ENCODE results near the gene UBE2U. TPM values are rescaled to one million over a fixed set of nuclear protein-coding genes. Genes with fewer than 3 reads are reported as not detected.

UBE2U gene
- total RNA-seq, 4 donors from 2014 or later: not detected

DNA sequence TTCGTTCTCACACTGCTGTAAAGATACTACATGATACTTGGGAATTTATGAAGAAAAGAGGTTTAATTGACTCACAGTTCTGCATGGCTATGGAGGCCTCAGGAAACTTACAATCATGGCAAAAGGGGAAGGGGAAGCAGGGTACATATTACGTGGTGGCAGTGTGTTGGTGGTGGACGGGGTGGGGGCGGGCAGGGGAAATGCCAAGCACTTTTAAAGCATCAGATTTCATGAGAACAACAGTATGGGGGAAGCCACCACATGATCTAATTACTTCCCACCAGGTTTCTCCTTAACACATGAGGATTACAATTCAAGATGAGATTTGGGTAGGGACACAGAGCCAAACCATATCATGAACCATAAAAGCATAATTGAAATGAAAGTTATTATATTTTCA is 88.5 kb downstream of the UBE2U start:
- H3K4me3 ChIP-seq: no peak overlapping the region
- H3K9me3 ChIP-seq: no peaks in the 10 kb centered on the region
- no peak overlapping the region for H3K27ac ChIP-seq
- intact Hi-C loops (cut with DNase I; ENCODE audit: low total_unique reads) (loop anchor here (5.0 kb wide), 1 partner anchor 145 kb away; no protein-coding TSS in a partner anchor), in situ Hi-C loops (cut with MboI; ENCODE audit: low sequenced_read_pairs in 4 of 4) (no loop called here)
- no peaks in the 10 kb centered on the region for H3K27me3 ChIP-seq
- ATAC-seq: no peak
- TF ChIP-seq POLR2A (IDR thresholded peaks at IDR 0.05): no peak
- no peak for DNase-seq
- H3K36me3 ChIP-seq: no peaks in the 10 kb centered on the region
- no peaks in the 10 kb centered on the region for H3K4me1 ChIP-seq

DNA sequence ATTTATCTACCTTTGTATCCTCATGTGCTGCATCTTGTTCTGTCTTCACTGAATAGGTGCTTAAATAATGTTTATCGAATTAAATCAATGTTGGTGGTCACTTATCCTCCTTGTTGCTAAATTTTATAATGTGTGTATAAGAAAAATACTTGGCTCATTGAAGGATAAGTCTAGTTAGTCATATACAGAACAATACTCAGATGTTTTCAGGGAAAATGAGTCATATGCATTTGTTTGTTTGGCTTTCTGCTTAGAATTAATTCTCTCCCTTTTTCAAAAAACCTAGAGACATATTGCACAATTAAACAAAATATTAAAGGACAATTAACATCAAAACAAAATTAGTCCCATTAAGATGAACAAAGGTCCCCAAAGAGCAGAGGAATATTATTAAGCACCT is 89.0 kb downstream of the UBE2U start:
- in situ Hi-C loops (cut with MboI; ENCODE audit: low sequenced_read_pairs in 4 of 4) (no loop called here), intact Hi-C loops (cut with DNase I; ENCODE audit: low total_unique reads) (loop anchor here (5.0 kb wide), 1 partner anchor 145 kb away; no protein-coding TSS in a partner anchor)
- Histone ChIP-seq H3K4me3 (no peak overlapping the region), H3K4me1 (no peaks in the 10 kb centered on the region), H3K27ac (no peak overlapping the region), H3K9me3 (no peaks in the 10 kb centered on the region), H3K27me3 (no peaks in the 10 kb centered on the region), H3K36me3 (no peaks in the 10 kb centered on the region)
- DNase-seq: no peak
- TF ChIP-seq, protein P1, sequence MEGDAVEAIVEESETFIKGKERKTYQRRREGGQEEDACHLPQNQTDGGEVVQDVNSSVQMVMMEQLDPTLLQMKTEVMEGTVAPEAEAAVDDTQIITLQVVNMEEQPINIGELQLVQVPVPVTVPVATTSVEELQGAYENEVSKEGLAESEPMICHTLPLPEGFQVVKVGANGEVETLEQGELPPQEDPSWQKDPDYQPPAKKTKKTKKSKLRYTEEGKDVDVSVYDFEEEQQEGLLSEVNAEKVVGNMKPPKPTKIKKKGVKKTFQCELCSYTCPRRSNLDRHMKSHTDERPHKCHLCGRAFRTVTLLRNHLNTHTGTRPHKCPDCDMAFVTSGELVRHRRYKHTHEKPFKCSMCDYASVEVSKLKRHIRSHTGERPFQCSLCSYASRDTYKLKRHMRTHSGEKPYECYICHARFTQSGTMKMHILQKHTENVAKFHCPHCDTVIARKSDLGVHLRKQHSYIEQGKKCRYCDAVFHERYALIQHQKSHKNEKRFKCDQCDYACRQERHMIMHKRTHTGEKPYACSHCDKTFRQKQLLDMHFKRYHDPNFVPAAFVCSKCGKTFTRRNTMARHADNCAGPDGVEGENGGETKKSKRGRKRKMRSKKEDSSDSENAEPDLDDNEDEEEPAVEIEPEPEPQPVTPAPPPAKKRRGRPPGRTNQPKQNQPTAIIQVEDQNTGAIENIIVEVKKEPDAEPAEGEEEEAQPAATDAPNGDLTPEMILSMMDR (IDR thresholded peaks at IDR 0.05 in 4 of 5, conservative IDR thresholded peaks at IDR 0.05 in 1 of 5): no peak
- TF ChIP-seq POLR2A (IDR thresholded peaks at IDR 0.05): no peak
- ATAC-seq: no peak

DNA sequence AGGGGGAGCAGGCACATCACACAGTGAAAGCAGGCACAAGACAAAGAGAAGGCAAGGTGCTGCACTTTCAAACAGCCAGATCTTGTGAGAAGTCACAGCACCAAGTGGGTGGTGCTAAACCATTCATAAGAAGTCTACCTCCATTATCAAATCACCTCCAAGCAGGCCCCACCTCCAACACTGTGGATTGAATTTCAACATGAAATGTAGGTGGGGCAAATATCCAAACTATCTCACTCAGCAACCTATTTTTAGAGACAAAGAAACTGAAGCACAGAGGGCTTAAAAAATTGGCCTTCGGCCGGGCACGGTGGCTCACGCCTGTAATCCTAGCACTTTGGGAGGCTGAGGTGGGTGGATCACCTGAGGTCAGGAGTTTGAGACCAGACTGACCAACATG is 90.4 kb downstream of the UBE2U start:
- no peaks in the 10 kb centered on the region for H3K4me1 ChIP-seq
- DNase-seq: no peak
- in situ Hi-C loops (cut with MboI; ENCODE audit: low sequenced_read_pairs in 4 of 4): no loop called here
- intact Hi-C loops (cut with DNase I; ENCODE audit: low total_unique reads): loop anchor here (5.0 kb wide), 1 partner anchor 143 kb away; no protein-coding TSS in a partner anchor
- H3K27me3 ChIP-seq: no peaks in the 10 kb centered on the region
- no peaks in the 10 kb centered on the region for H3K36me3 ChIP-seq
- no peak for ATAC-seq
- no peak overlapping the region for H3K4me3 ChIP-seq
- no peak overlapping the region for H3K27ac ChIP-seq
- H3K9me3 ChIP-seq: no peaks in the 10 kb centered on the region
- TF ChIP-seq, protein P1 (IDR thresholded peaks at IDR 0.05 in 4 of 5, conservative IDR thresholded peaks at IDR 0.05 in 1 of 5): no peak
- no peak for TF ChIP-seq POLR2A (IDR thresholded peaks at IDR 0.05)

DNA sequence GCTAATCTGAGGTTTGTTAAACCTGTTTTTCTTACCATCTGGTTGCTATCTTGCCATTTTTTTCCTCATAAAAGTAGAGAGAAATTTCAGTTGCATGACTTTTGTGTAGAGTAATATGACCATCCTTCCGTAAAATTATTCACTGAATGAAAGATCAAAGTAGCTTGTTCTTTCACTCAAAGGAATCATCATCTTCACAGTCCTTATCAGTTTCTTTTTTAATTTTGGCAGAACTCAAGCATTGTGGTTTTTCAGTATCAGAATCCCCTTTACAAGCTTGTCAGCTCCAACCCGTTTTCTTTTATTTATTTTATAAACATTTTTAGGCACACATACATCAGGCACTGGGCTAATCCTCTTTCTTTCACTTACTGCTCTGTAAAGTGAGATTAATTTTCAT is 91.7 kb downstream of the UBE2U start:
- H3K4me3 ChIP-seq: no peak overlapping the region
- H3K4me1 ChIP-seq: no peaks in the 10 kb centered on the region
- in situ Hi-C loops (cut with MboI; ENCODE audit: low sequenced_read_pairs in 4 of 4): no loop called here
- H3K9me3 ChIP-seq: no peaks in the 10 kb centered on the region
- no peak for DNase-seq
- no peaks in the 10 kb centered on the region for H3K36me3 ChIP-seq
- TF ChIP-seq, protein P1 (IDR thresholded peaks at IDR 0.05 in 4 of 5, conservative IDR thresholded peaks at IDR 0.05 in 1 of 5): no peak
- TF ChIP-seq POLR2A (IDR thresholded peaks at IDR 0.05): no peak
- no peaks in the 10 kb centered on the region for H3K27me3 ChIP-seq
- no peak for ATAC-seq
- intact Hi-C loops (cut with DNase I; ENCODE audit: low total_unique reads): no loop called here
- no peak overlapping the region for H3K27ac ChIP-seq

DNA sequence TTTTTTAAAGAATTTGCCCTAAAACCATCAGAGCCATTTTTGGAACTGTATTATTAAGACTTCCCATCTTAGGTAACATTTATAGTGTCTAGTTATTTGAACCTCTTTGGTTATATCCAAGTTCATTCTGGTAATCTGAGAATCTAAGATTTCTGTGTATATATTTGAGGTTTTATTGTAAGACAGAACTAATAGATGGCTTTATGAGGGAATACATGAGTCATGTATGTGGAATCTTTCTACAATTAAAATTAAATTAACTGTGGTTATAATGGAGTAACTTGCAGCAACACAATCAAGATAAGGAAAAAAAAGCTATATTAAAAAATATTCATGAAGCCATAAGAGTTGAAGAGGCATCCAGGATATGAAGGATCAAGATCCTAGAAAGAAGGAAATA is 92.1 kb downstream of the UBE2U start:
- TF ChIP-seq POLR2A (IDR thresholded peaks at IDR 0.05): no peak
- TF ChIP-seq, protein P1 (IDR thresholded peaks at IDR 0.05 in 4 of 5, conservative IDR thresholded peaks at IDR 0.05 in 1 of 5): no peak
- no peak for ATAC-seq
- Histone ChIP-seq H3K9me3 (no peaks in the 10 kb centered on the region), H3K27ac (no peak overlapping the region), H3K36me3 (no peaks in the 10 kb centered on the region), H3K4me1 (no peaks in the 10 kb centered on the region), H3K27me3 (no peaks in the 10 kb centered on the region), H3K4me3 (no peak overlapping the region)
- in situ Hi-C loops (cut with MboI; ENCODE audit: low sequenced_read_pairs in 4 of 4) (no loop called here), intact Hi-C loops (cut with DNase I; ENCODE audit: low total_unique reads) (no loop called here)
- no peak for DNase-seq
